Activated CD4-positive, alpha-beta T cell treated with anti-CD3 and anti-CD28 coated beads, Interleukin-2, Interleukin-6, amounts not matched to agents 100 ng/mL and 50 ng/mL, durations not matched to agents 16 hours and 8 hours (primary cell): ENCODE data around the gene TEX53.

Experiments used
- DNase-seq: peaks from one replicate; pipeline ENCODE4 v3.0.0-alpha.2; 2020

TEX53 gene

DNA sequence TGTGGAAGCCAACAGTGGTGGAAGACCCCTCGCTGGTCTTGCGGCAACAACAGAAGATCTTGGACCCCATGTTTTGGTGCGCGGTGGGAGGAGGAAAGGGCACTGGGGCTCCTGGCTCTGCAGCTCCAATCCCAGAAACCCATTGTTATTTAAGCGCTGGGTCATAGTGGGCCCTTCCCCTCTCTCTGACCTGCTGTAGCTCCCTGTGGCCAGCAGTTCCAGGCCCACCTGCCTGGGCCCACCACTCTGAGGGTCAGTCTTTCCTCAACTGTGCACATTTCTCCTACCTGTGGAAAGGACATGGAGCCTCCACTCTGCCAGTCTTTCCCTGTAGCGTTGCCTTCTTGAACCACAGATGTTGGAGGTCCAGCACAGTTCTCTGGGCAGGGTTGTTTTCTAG lies at the start of gene TEX53:
TSS of gene TEX53 (minus strand) at position 101 of the 400 bp plus-strand sequence. CDS start at position 70, 31 bp downstream.
- no peak for DNase-seq

- peak; percentile 27 for DNase-seq
Measured at GRCh38 chr9:114706711-114707110, 49.1 kb upstream of the TEX53 start.

- DNase-seq = no peak
Measured at GRCh38 chr9:114701988-114702387, 44.4 kb upstream of the TEX53 start.

- peak; percentile 76 for DNase-seq
Measured at GRCh38 chr9:114697951-114698351, 40.3 kb upstream of the TEX53 start.

GRCh38 chr9:114696814-114697544 lies 39.4 kb upstream of the TEX53 start:
- peak; percentile 92 for DNase-seq

DNA sequence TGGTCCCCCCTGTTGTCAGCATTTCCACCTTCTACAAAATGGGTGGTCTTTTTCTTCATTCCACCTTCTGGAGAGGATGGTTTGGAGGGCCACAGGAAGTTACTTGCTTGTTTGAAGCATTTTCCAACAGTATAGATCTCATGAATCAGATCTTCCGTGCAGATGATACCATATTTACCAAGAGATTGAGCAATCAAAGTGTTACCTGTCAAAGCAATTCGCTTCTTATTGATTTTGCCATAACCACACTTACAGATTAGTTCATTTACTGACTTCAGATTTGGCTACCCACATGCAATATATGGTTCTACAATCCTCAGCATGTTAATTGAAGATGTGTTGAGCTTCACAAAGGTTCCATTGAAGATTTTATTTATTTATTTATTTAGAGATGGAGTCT lies 38.3 kb upstream of the TEX53 start:
- DNase-seq = peak; percentile 48

- peak; percentile 79 for DNase-seq
Measured at GRCh38 chr9:114694719-114695269, 37.2 kb upstream of the TEX53 start.

GRCh38 chr9:114694146-114694545 lies 36.5 kb upstream of the TEX53 start:
- no peak for DNase-seq

DNA sequence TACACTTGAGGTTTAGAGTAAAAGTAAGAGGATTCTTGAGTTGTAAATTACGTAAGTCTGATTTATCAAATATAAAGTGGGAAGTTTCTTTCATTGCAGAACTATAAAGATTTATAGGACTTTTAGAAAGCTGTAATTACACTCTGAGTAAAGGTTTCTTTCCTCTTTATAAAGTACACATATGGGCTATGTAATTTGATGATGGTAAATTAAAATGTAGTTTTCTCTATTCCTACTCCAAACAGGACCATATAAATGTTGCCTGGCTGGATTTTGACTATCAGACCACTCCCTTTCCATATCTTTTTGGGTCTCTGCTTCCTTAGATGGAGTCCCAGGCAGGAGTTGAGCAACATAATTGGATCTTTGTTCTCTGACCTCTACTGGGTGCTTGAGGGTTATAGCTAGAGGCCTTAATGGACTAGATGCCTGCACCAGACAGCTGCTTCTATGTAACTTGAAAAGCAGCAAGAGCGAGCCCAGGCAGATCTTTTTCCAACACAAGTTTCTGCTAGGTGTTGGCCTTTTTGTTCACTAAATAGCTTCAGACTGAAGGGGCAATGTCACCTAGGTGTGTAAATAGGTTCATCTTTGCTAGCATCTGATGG lies 35.7 kb upstream of the TEX53 start:
- no peak for DNase-seq

DNA sequence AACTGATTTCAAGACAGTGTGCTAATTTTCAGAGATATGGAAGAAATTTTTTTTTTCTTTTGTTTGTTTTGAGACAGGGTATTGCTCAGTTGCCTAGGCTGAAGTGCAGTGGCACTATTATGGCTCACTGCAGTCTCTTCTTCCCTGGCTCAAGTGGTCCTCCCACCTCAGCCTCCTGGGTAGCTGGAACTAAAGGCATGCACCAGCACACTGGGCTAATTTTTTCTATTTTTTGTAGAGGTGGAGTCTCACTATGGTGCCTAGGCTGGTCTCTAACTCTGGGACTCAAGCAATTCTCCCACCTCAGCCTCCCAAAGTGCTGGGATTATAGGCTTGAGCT lies 34.3 kb upstream of the TEX53 start:
- DNase-seq = no peak

DNA sequence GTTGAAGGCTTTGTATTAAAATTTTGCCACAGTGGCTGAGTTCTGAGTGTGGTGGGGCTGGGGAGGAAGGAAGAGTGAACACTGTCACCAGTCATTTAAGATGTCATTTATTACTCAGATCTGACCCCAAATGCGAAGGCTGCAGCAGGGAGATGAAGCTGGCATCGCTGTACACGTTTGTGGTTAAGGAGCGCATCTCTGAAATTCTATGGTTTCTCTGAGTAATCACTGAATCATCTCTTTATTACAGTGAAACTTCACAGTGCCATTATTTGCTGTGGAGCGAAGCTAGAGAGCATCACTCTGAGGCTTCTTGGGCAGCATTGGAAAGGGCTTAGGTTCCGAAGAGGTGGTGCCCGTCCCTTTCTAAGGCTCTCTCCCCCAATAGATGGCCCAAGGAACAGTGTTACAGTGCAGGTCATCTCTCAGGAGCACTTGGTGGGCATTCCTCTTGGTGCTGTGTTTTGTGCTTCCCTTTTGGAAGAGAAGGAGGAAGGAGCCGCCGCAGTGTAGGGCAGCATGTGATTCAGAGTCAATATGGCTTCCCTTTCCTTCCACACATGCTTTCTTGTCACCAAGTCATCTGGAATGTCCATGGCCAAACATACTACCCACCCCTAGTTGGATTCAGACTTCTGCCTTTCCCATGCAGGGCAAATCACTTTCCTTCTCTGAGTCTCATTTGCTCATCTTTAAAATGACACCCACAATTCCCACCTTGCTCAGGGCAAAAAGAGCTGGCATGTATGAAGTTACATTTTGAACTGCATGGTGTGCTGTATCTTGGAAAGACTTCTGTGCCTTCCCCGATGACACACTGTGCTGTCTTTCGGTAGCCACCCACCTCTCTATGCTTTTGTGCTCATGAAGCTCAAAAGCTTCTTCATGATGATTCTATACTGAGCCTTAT lies 33.7 kb upstream of the TEX53 start:
- peak; percentile 95 for DNase-seq

DNA sequence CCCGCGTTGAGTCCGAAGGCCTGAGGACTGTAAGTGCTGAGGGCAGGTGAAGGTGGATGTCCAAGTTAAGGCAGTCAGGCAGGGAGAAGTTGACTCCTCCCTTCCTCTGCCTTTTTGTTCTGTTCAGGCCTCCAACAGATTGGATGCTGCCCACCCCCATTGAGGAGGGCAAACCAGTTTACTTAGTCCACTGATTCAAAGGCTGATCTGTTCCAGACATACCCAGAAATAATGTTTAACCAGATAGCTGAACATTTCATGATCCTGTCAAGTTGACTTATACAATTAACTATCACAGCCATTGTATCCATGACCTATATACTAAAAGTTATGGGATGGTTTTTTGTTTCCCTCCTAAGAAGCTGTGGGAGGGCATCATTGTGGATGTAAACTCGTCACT lies 32.7 kb upstream of the TEX53 start:
- no peak for DNase-seq

DNA sequence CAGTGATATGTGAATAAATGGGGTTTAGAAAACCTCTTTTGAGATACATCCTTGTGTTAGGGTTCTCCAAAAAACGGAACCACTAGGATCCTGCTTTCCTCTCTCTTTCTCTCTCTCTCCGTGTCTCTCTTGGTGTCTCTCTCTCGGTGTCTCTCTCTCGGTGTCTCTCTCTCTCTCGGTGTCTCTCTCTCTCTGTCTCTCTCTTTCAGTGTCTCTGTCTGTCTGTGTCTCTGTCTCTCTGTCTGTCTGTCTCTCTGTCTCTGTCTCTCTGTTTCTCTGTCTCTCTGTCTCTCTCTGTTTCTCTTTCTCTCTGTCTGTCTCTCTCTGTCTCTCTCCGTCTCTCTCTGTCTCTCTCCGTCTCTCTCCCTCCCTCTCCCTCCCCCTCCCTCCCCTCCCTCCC lies 32.2 kb upstream of the TEX53 start:
- DNase-seq = no peak

DNA sequence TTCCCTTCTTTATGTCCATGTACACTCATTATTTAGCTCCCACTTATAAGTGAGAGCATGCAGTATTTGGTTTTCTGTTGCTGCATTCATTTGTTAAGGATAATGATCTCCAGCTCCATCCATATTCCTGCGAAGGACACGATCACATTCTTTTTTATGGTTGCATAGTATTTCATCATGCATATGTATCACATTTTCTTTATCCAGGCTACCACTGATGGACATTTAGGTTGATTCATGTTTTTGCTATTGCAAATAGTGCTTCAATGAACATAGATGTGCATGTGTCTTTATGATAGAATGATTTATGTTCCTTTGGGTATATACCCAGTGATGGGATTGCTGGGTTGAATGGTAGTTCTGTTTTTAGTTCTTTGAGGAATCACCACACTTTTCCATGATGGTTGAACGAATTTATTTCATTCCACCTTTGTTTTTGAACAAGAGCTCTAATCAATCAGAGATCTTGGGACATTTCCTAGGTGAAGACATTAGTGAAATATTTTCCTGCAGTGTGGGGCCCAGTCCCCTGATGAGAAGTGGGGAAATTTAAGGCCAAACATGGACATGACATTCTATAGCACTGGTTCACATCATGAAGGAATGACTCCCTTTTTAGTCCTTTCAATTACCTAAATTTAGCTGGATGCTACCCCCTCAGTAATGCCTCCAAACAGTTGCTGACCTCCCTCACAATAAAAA lies 31.5 kb upstream of the TEX53 start:
- no peak for DNase-seq

GRCh38 chr9:114688379-114688778 lies 30.8 kb upstream of the TEX53 start:
- no peak for DNase-seq

GRCh38 chr9:114687034-114687433 lies 29.4 kb upstream of the TEX53 start:
- DNase-seq = no peak

- DNase-seq = no peak
Measured at GRCh38 chr9:114685951-114686350, 28.3 kb upstream of the TEX53 start.

- no peak for DNase-seq
Measured at GRCh38 chr9:114684036-114684435, 26.4 kb upstream of the TEX53 start.

DNA sequence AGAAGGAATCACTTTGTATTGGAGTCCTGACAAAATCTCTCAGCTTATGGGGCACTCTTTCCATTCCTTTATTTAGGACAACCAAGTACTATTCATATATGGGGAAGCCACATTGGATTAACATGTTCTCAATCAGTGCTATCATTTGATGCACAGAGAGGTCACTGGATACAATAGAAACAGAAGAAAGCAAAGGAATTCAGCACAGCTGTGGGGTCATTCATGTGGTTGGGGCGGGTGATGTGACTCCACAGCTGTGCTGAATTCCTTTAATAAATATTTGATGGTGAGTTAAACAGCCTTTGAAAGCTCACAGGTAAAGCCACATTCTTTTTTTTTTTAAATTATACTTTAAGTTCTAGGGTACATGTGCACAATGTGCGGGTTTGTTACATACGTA lies 25.2 kb upstream of the TEX53 start:
- no peak for DNase-seq

DNA sequence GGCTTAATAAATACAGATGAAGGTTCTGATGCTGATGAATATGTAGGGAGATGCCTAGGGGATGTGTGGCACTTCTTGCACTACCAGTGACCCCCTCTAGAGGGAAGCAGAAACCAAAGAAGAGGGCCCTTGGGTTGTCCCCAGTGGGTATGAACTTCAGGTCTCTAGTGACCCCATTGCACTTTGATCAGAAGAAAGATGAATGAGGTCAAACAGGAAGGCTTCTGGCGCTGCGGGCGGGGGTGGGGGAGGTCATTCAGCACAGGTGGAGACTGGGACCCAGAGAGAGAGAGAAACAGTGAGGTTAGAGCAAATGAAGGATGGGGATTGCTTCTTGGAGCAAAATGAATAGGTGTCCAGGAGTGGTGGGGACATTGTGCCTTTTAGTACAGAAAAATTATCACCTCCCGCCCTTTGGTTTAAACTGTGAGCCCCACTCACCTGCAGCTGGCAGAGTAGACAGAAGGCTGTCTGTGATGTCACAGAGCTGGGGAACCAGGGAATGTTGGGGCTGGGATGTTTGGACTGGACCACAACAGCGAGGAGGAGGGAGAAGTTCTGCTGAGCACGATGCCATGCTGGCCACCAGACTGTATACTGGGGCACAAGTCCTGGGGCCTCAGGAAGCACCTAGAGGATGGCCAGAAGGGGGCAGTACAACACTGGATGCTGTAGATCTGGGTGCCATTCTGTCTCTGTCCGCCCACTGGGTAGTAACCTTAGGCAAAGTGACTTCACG lies 24.2 kb upstream of the TEX53 start, which contains the start of gene TEX48:
TSS of gene TEX48 (minus strand) at position 599 of the 739 bp plus-strand sequence. CDS start 10,469 bp downstream, outside the sequence.
- peak; percentile 89 for DNase-seq

- peak; percentile 20 for DNase-seq
Measured at GRCh38 chr9:114680259-114681001, 22.8 kb upstream of the TEX53 start.
